ENCODE data around the gene DCC.

Gene DCC

GRCh38 chr18:52648201-52648600, 308.2 kb downstream of the DCC start:
- no peak overlapping the region for H3K4me3 ChIP-seq (ENCODE audit: low read depth, low read length)
- TF ChIP-seq CTCF (IDR thresholded peaks at IDR 0.05; ENCODE audit: low read depth, low read length) = no peak
- in situ Hi-C loops (cut with HindIII; ENCODE audit: low sequenced_read_pairs) = no loop called here
- no peak for DNase-seq (ENCODE audit: low read depth, low spot score)

GRCh38 chr18:52652391-52652790, 312.4 kb downstream of the DCC start:
- in situ Hi-C loops (cut with HindIII; ENCODE audit: low sequenced_read_pairs) = no loop called here
- TF ChIP-seq CTCF (IDR thresholded peaks at IDR 0.05; ENCODE audit: low read depth, low read length) = no peak
- H3K4me3 ChIP-seq (ENCODE audit: low read depth, low read length) = no peak overlapping the region
- no peak for DNase-seq (ENCODE audit: low read depth, low spot score)

- no peak for TF ChIP-seq CTCF (IDR thresholded peaks at IDR 0.05; ENCODE audit: low read depth, low read length)
- in situ Hi-C loops (cut with HindIII; ENCODE audit: low sequenced_read_pairs) = no loop called here
- H3K4me3 ChIP-seq (ENCODE audit: low read depth, low read length) = no peak overlapping the region
Observed at GRCh38 chr18:52657043-52657805, 317.2 kb downstream of the DCC start.

GRCh38 chr18:52667463-52668065, 327.6 kb downstream of the DCC start:
- DNase-seq (ENCODE audit: low read depth, low spot score) = no peak
- in situ Hi-C loops (cut with HindIII; ENCODE audit: low sequenced_read_pairs) = no loop called here
- no peak overlapping the region for H3K4me3 ChIP-seq (ENCODE audit: low read depth, low read length)
- TF ChIP-seq CTCF (IDR thresholded peaks at IDR 0.05; ENCODE audit: low read depth, low read length) = no peak

More at GRCh38 chr18:52657043-52657805, 317.2 kb downstream of the DCC start:
- no peak for DNase-seq (ENCODE audit: low read depth, low spot score)

- no peak overlapping the region for H3K4me3 ChIP-seq (ENCODE audit: low read depth, low read length)
- TF ChIP-seq CTCF (IDR thresholded peaks at IDR 0.05; ENCODE audit: low read depth, low read length) = peak; percentile 37
- DNase-seq (ENCODE audit: low read depth, low spot score) = peak; percentile 49
- in situ Hi-C loops (cut with HindIII; ENCODE audit: low sequenced_read_pairs) = no loop called here
Observed at GRCh38 chr18:52670896-52671295, 330.9 kb downstream of the DCC start.

GRCh38 chr18:52678034-52678433, 338.0 kb downstream of the DCC start:
- in situ Hi-C loops (cut with HindIII; ENCODE audit: low sequenced_read_pairs) = no loop called here
- no peak for DNase-seq (ENCODE audit: low read depth, low spot score)
- TF ChIP-seq CTCF (IDR thresholded peaks at IDR 0.05; ENCODE audit: low read depth, low read length) = no peak
- no peak overlapping the region for H3K4me3 ChIP-seq (ENCODE audit: low read depth, low read length)
